Large intestine (tissue), 3 donors: ENCODE measurements around the gene A4GALT. TPM values are rescaled to one million over a fixed set of nuclear protein-coding genes. Genes with fewer than 3 reads are reported as not detected.
A peak's percentile ranks its signal among the peaks of the same experiment; 100 is the strongest.

Source experiments
- DNase-seq, 2 donors: peaks; one replicate each; pipeline versions ENCODE4 v3.0.0 to v3.0.0-alpha.2; 2013
- H3K27ac ChIP-seq: one replicate; pipeline ENCODE4 v1.5.1; 2013; ENCODE audit warnings: low read length
- H3K27me3 ChIP-seq: 2 replicates; pipeline ENCODE4 v1.6.1; 2013; ENCODE audit warnings: low read length; ENCODE audit not compliant: control insufficient read depth, insufficient read depth
- H3K36me3 ChIP-seq: 2 replicates; pipeline ENCODE4 v1.6.1; 2013; ENCODE audit warnings: low read length; ENCODE audit not compliant: control insufficient read depth, insufficient read depth
- H3K4me1 ChIP-seq: one replicate; pipeline ENCODE4 v1.6.1; 2013; ENCODE audit warnings: low read length; ENCODE audit not compliant: control insufficient read depth, insufficient read depth
- H3K4me3 ChIP-seq: one replicate; pipeline ENCODE4 v1.5.1; 2013; ENCODE audit warnings: low read length
- H3K9me3 ChIP-seq: one replicate; pipeline ENCODE4 v1.6.1; 2013; ENCODE audit warnings: mild to moderate bottlenecking, low read depth, low read length, moderate library complexity; ENCODE audit not compliant: control insufficient read depth
- WGBS: methylation state at CpG from one replicate; pipeline ENCODE4 v1.1.5; 2013; ENCODE audit warnings: low lambda C conversion rate; ENCODE audit not compliant: insufficient coverage; 5-methylcytosine and 5-hydroxymethylcytosine counted together
- polyA plus RNA-seq: library from polyadenylated mRNA; unstranded; fragments of 120-200 nt; gene quantifications from one replicate; pipeline ENCODE4 v1.2.1, GENCODE V29; 2013

A4GALT gene
- polyA plus RNA-seq, 1 donor = 5.5 TPM

GRCh38 chr22:42693055-42693762, 27.5 kb downstream of the A4GALT start:
- Histone ChIP-seq H3K4me3 (no peak overlapping the region), H3K27ac (no peak overlapping the region), H3K36me3 (no peaks in the 10 kb centered on the region), H3K27me3 (no peaks in the 10 kb centered on the region), H3K9me3 (peaks cover 9% of the 10 kb centered on the region), H3K4me1 (peaks cover 22% of the 10 kb centered on the region)
- DNase-seq = no peak
- no CpG with 5 or more reads among the region's 51 CpGs for WGBS

GRCh38 chr22:42692239-42693054, 28.2 kb downstream of the A4GALT start:
- DNase-seq = peak in 1 of 2 donors; percentile 3
- H3K9me3 ChIP-seq = peaks cover 9% of the 10 kb centered on the region
- H3K4me1 ChIP-seq = peaks cover 25% of the 10 kb centered on the region
- no peak overlapping the region for H3K4me3 ChIP-seq
- WGBS = no CpG with 5 or more reads among the region's 32 CpGs
- no peak overlapping the region for H3K27ac ChIP-seq
- no peaks in the 10 kb centered on the region for H3K27me3 ChIP-seq
- no peaks in the 10 kb centered on the region for H3K36me3 ChIP-seq

GRCh38 chr22:42691440-42691839, 29.2 kb downstream of the A4GALT start:
- no CpG with 5 or more reads among the region's 10 CpGs for WGBS
- no peak for DNase-seq
- H3K9me3 ChIP-seq = peaks cover 9% of the 10 kb centered on the region
- H3K27me3 ChIP-seq = no peaks in the 10 kb centered on the region
- H3K4me3 ChIP-seq = no peak overlapping the region
- peaks cover 30% of the 10 kb centered on the region for H3K4me1 ChIP-seq
- no peaks in the 10 kb centered on the region for H3K36me3 ChIP-seq
- H3K27ac ChIP-seq = no peak overlapping the region

GRCh38 chr22:42688241-42689211, 32.1 kb downstream of the A4GALT start:
- DNase-seq = peak; percentile 96 to 98
- WGBS = no CpG with 5 or more reads among the region's 25 CpGs
- no peaks in the 10 kb centered on the region for H3K27me3 ChIP-seq
- peak overlapping the region; percentile 83 for H3K27ac ChIP-seq
- no peak overlapping the region for H3K4me3 ChIP-seq
- H3K36me3 ChIP-seq = no peaks in the 10 kb centered on the region
- H3K4me1 ChIP-seq = peaks cover 50% of the 10 kb centered on the region
- peaks cover 9% of the 10 kb centered on the region for H3K9me3 ChIP-seq

- H3K27me3 ChIP-seq = no peaks in the 10 kb centered on the region
- no peak overlapping the region for H3K4me3 ChIP-seq
- peak overlapping the region; percentile 83 for H3K27ac ChIP-seq
- peaks cover 61% of the 10 kb centered on the region for H3K4me1 ChIP-seq
- WGBS = no CpG with 5 or more reads among the region's 14 CpGs
- H3K9me3 ChIP-seq = no peaks in the 10 kb centered on the region
- DNase-seq = peak; percentile 48 to 67
- no peaks in the 10 kb centered on the region for H3K36me3 ChIP-seq
These were observed 33.7 kb downstream of the A4GALT start for GRCh38 chr22:42686756-42687491.

GRCh38 chr22:42685941-42686653, 34.6 kb downstream of the A4GALT start:
- Histone ChIP-seq H3K9me3 (no peaks in the 10 kb centered on the region), H3K27ac (peak overlapping the region; percentile 83), H3K4me1 (peaks cover 63% of the 10 kb centered on the region), H3K36me3 (no peaks in the 10 kb centered on the region), H3K4me3 (no peak overlapping the region), H3K27me3 (no peaks in the 10 kb centered on the region)
- WGBS = no CpG with 5 or more reads among the region's 5 CpGs
- peak; percentile 76 to 87 for DNase-seq

GRCh38 chr22:42684462-42685195, 36.0 kb downstream of the A4GALT start:
- Histone ChIP-seq H3K27me3 (no peaks in the 10 kb centered on the region), H3K36me3 (no peaks in the 10 kb centered on the region), H3K9me3 (no peaks in the 10 kb centered on the region), H3K4me3 (no peak overlapping the region), H3K4me1 (peaks cover 65% of the 10 kb centered on the region), H3K27ac (no peak overlapping the region)
- WGBS = 100% methylated on average over 2 of the region's 11 CpGs
- DNase-seq = peak in 1 of 2 donors; percentile 1

- WGBS = no CpG with 5 or more reads among the region's 8 CpGs
- peak in 1 of 2 donors; percentile 56 for DNase-seq
- H3K9me3 ChIP-seq = no peaks in the 10 kb centered on the region
- peaks cover 58% of the 10 kb centered on the region for H3K4me1 ChIP-seq
- H3K4me3 ChIP-seq = no peak overlapping the region
- peak overlapping the region; percentile 37 for H3K27ac ChIP-seq
- no peaks in the 10 kb centered on the region for H3K36me3 ChIP-seq
- H3K27me3 ChIP-seq = no peaks in the 10 kb centered on the region
These were observed 36.9 kb downstream of the A4GALT start for GRCh38 chr22:42683578-42684283.
